Liver (tissue), 3 donors: ENCODE results near the gene CCDC102B.

ENCODE experiments used
- ATF3 ChIP-seq: IDR thresholded peaks from 2 replicates; pipeline ENCODE4 v1.6.1; 2016; ENCODE audit warnings: antibody characterized with exemption
- CTCF ChIP-seq: fragments of 150-350 bp; IDR thresholded peaks from 2 replicates; pipeline ENCODE4 v1.5.1; 2017; ENCODE audit warnings: improper control_type of control experiment, low read depth, low read length; ENCODE audit not compliant: missing input control
- GABPA ChIP-seq, 2 donors: IDR thresholded peaks in 1 of 2; conservative IDR thresholded peaks in 1 of 2; 2 replicates each; pipeline ENCODE4 v1.6.1; 2016; ENCODE audit warnings: antibody characterized with exemption in 2 of 2, mild to moderate bottlenecking in 1 of 2, moderate library complexity in 1 of 2
- HNF4A ChIP-seq, 2 donors: conservative IDR thresholded peaks; 2 replicates each; pipeline ENCODE4 v1.6.1; 2016; ENCODE audit warnings: antibody characterized with exemption in 2 of 2, mild to moderate bottlenecking in 2 of 2
- JUND ChIP-seq, 2 donors: IDR thresholded peaks; 2 replicates each; pipeline ENCODE4 v1.6.1; 2016; ENCODE audit warnings: antibody characterized with exemption in 2 of 2
- MAX ChIP-seq: IDR thresholded peaks from 2 replicates; pipeline ENCODE4 v1.6.1; 2016; ENCODE audit warnings: antibody characterized with exemption
- RAD21 ChIP-seq, 2 donors: IDR thresholded peaks; 2 replicates each; pipeline ENCODE4 v1.6.1; 2016; ENCODE audit warnings: antibody characterized with exemption in 2 of 2, mild to moderate bottlenecking in 2 of 2
- REST ChIP-seq: IDR thresholded peaks from 2 replicates; pipeline ENCODE4 v1.6.1; 2016; ENCODE audit warnings: antibody characterized with exemption, mild to moderate bottlenecking
- donor health status: healthy.
- donor health status: healthy.

DNA sequence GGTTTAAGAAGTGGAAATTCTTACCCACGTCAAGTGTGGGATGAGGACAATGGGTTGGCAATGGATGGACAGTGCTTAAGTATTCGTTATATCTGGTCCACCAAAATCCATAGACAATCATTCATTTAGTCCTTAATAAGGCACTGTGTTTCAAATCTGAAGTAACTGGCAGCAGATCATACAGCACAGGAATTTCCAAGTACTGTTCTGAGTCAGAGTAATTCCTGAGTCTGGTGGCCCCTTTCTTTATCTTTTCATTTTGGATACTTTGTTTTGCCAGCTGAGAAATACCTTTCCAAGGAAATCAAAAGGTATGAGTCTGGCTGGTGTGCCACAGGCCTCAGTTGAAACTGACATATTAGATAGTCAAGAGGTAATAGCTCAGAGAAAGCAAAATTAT, 31.4 kb upstream of the CCDC102B start:
- TF ChIP-seq CTCF (no peak), RAD21 (IDR thresholded peaks at IDR 0.05) (no peak), HNF4A (conservative IDR thresholded peaks at IDR 0.05) (no peak), ATF3 (no peak), GABPA (IDR thresholded peaks at IDR 0.05 in 1 of 2, conservative IDR thresholded peaks at IDR 0.05 in 1 of 2) (no peak), JUND (IDR thresholded peaks at IDR 0.05) (no peak), REST (no peak), MAX (no peak)
